Stimulated activated CD4-positive, alpha-beta T cell treated with anti-CD3 and anti-CD28 coated beads, Interleukin-15, amount 100 ng/mL, for 24 hours (primary cell): ENCODE data around the gene NRL.

Experiments used
- DNase-seq: peaks from one replicate; pipeline ENCODE4 v3.0.0-alpha.2; 2020

Gene NRL

DNA sequence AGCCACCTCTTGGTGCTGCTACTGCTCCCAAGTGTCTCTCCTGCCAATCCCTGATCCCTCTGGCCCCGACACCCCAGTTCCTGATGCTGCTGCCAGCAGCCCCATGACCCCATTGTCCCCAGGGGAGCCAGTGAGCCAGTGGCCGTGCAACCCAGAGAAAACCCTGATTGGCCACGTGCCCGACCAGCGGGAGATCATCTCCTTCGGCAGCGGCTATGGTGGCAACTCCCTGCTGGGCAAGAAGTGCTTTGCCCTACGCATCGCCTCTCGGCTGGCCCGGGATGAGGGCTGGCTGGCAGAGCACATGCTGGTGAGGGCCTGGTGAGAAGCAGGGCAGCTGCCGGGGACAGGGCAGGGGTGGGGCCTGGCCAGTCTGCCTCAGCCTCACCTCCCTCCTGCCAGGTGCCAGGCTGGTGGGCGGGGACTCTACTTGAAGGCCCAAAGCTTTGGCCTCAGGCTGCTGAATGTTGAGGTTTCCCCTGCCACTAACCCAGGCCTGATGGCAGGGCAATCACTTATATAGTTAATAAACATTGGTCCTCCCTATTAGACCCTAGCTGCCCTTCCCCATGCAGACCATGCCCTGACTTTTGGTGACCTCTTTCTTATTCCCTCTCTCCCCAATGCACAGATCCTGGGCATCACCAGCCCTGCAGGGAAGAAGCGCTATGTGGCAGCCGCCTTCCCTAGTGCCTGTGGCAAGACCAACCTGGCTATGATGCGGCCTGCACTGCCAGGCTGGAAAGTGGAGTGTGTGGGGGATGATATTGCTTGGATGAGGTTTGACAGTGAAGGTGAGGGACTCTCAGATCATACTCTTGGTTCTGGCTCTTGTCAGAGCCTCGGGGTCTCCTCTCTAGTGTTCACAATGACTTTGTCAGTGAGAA is 15.6 kb downstream of the NRL start:
- no peak for DNase-seq

DNA sequence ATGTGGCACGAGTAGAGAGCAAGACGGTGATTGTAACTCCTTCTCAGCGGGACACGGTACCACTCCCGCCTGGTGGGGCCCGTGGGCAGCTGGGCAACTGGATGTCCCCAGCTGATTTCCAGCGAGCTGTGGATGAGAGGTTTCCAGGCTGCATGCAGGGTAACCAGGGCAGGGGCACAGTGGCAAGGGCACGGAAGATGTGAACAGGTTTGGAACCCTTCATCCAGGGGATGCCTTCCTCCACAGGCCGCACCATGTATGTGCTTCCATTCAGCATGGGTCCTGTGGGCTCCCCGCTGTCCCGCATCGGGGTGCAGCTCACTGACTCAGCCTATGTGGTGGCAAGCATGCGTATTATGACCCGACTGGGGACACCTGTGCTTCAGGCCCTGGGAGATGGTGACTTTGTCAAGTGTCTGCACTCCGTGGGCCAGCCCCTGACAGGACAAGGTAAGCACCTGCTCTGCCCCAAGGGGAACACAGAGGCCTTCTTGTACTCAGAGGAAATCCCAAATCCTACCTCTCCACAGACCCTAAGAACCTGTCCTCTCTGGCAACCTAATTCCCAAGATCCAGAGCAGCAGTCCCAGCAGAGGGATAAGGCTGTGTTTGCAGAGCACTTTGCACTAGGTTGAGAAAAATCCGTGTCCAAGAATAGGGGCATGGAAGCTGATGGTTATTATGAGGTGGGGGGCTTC is 16.4 kb downstream of the NRL start:
- DNase-seq: no peak

DNA sequence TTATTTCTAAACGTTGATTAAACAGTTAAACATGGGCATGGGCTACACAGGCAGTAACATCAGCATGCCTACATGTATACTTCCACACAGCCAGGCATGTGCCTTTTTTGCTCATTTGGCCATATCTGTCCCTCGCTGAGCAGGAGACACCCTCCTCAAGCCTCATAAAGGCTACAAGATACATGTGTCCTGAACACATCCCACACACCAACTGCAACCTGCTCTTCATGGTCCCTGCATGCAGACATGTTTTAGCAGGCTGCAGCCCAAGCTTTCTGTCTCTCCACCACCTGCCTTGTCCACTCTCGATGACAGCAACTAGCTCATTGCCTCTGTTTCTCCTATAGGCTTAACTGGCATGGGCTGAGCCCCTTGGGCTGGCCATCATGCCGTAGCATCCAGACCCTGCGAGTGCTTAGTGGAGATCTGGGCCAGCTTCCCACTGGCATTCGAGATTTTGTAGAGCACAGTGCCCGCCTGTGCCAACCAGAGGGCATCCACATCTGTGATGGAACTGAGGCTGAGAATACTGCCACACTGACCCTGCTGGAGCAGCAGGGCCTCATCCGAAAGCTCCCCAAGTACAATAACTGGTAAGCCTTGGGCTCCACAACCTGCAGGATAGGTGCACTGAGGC is 18.1 kb downstream of the NRL start:
- DNase-seq: no peak

DNA sequence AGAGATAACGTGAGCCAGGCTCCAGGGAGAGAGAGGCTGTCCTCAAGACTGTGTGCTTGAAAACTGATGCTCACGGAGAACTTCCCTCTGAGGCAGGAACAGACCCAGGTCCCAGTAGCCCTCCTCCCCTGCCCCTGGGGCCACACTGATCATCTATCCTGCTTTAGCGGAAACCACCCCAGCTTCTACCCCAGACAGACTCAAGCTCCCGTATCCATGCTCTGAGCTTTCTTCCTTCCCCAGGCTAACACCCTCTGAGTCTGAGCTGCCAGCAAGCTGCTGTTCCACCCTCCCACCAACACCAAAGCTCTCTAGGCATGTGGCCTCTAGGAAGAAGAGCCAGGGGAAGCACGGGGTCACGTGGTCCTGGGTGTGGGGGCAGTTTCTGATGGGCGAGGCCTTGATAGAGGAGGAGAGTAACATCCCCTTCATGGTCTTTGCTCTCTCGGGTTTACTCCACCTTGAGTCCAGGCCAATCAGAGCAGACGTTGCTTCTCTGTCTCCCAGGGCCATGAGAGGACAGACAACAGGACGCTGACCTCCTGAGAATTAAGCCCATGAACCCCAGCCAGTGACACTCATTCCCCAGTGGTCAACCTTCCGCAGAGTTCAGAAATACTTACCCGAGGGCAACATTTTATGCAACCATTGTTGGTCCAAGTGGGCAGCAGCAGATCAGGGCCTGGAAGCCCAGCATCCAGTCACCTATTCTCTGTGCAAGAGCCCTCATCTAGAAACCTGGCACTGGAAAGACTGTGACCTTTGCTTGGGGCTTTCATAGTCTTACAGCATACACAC is 19.3 kb downstream of the NRL start:
- peak; percentile 81 for DNase-seq

DNA sequence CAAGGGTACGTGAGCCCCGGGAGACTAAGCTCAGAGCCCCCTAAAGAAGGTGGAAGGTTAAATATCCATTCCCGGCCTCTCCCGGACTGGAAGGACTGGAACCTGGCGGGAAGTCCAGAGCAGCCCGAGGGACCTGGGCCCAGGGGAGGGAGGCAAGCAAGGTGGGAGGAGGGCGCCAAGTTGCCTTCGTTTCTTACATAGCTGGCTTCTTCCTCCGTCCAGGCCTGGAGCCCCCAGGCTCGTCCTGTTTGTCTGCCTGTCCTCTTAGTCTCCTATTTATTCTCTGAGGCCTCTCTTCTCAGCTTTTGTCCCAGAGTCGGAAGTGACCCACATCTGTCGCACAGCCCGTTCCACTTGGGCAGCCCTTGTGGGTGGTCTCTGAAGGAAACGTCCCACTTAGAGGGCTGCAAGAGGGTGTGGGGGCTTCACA is 19.9 kb downstream of the NRL start:
- DNase-seq: peak; percentile 14

DNA sequence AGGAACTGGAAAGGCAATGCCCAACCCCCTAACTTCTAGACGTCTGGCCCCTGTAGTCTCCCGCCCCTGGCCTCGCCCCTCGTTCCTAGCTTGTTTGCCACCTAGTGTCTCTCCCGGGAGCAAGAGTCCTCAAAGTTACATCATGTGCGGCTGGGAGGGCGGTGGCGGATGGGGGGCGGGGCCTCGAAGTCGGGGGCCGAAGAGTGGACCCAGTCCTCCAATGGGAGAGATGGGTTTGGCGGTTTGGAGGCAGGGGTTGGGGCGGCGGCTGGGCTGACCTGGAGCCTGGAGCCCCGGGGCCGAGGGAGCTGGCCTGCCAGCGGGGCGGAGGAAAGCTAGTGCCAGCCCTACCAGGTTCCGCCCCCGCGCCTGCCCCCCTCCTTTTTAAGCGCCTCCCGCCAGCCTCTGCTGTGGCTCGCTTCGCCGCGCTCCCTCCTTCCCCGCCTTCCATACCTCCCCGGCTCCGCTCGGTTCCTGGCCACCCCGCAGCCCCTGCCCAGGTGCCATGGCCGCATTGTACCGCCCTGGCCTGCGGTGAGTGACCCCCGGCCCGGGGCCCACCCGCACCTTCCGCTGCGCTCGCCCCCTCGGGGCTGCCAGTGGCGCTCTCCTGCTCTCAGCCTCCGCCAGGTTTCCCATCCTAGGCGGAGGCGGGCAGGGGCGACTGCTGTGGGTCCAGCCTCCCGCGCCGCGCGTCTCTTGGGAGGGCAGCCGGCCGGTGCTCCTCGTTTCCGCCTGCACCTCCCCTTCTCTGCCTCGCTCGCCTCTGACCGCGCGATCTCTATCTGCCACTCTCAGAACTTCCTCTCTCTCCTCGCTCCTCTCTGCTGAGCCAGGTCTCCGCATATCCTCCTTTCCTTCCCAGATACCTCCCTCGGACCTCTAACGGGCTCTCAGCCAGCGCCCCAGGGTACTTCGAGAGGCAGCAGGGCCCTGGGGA is 20.6 kb downstream of the NRL start, which contains the start of gene PCK2:
Gene PCK2 (plus strand): TSS at position 411 of the 940 bp plus-strand sequence. CDS start 95 bp downstream, at position 506.
- DNase-seq: peak; percentile 96

DNA sequence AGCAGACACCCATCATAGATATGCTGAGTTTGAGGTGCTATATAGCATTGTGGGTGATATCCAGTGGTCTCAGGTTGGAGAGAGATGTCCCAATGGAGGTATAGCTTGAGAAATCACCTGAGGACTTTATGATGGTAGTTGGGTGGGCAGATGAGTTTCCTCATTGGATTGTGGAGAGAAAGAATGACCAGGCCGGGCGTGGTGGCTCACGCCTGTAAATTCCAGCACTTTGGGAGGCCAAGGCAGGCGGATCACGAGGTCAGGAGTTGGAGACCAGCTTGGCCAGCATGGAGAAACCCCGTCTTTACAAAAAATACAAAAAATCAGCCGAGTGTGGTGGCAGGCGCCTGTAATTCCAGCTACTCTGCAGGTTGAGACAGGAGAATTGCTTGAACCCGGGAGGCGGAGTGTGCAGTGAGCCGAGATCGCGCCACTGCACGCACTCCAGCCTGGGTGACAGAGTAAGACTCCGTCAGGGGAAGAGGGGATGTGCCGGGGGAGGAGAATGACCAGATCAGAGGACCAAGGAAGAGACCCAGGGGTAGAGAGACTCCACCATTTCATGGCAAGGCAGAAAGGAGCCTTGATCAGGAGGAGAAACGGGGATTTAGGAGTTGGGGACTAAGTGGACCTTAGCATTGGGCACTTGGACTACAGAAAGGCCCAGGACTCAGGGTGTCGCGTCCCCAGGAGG is 21.4 kb downstream of the NRL start:
- no peak for DNase-seq

DNA sequence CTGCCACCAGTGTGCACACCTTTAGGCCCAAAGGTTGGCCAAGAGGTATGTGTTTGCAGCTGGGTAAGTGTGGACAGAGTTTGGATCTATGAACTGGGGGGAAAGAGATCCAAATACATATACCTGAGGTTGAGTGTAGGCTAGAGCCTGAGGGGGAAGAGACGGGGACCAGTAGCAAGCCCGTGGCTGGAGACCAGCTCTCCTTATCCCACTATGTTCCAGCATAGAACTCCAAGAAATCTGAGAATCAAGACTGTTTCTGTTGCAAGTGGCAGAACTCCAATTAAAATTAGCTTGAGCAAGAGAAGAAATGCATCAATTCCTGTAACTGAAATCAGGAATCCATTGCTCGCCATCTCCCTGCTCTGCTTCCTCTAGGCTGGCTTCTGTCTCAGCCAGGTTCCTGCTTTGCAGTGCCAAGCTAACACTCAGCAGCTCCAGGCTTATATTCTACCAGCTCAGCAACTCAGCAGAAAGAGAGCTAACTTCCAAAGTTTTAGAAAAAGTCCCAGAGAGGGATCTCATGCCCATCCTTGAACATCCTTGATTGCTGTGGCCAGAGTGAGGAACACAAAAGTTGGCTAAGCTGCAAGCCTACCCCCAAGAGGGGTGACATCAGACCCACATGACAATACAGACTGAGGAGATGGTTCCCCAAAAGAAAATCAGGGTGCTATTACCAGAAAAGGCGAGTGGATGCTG is 22.1 kb downstream of the NRL start:
- no peak for DNase-seq

DNA sequence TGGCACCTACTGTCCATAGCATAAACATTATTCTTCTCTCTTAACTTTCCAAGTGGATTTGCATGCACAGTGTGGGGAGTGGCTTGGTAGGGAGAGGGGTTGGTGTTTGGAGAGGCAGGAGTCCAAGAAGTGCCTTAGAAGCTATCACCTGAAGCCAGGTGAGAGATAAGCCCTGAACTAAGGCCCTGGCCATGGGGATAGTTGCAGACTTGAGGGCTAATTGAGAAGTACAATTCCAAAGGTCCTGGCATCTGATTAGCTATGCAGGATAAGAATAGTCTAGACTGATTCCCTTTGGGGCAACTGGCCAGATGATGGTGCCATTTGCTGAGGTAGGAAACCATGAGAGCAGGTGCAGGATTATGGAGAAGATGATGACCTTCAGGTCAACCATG is 22.6 kb downstream of the NRL start:
- no peak for DNase-seq

DNA sequence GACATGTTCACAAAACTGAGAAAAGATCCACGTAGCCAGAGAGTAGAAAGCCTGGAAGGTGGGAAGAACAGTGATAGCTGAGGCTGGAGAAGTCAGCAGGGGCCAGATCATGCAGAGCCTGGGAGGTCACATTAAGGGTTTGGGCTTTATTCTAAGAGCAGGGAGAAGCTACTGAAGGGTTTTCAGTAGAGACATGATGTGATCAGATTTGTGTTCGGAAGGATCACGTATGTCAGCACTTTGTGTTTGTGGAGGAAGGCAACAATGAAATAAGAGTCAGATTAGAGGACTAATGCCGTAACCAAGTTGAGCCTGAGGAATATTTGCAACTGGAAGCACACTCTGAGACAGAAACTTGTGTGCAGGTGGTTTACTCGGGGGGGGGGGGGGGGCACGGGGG is 24.9 kb downstream of the NRL start:
- no peak for DNase-seq

DNA sequence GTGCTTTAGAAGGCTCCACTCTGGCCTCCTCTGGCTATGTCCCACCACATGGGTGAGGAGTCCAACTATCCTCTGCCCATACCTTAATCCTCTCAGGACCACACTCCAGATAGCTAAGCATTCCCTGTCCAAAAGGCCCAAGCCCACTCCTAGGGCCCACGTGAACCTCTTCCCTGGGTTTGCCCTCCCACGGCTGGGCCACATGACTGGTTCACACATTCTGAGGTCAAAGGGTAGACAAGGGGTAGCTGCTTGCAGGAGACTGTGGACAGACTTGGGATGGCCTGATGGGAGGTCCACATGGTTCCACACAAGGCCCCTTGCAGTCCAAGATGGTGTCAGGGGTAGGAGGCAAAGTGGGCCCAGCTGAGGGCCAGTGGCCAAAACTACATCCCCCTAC is 26.7 kb downstream of the NRL start:
- no peak for DNase-seq

DNA sequence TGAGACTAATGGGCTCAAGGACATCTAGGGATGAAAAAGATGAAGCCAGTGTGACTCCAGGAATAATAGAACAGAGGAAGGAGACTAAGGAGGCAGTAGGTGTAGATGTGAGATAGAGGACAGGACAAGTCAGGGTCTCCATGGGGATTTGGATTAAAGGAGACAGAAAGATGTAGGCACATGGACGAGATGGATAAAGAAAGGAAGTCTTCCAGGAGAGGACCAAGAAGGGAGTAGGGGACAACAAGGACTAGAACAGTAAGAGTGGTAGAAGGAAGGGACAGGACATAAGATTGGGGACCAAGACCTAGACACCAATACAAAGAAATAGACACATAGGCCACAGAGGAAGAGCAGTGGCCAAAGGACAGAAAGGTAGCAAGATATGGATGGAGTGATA is 27.7 kb downstream of the NRL start:
- DNase-seq: no peak

DNA sequence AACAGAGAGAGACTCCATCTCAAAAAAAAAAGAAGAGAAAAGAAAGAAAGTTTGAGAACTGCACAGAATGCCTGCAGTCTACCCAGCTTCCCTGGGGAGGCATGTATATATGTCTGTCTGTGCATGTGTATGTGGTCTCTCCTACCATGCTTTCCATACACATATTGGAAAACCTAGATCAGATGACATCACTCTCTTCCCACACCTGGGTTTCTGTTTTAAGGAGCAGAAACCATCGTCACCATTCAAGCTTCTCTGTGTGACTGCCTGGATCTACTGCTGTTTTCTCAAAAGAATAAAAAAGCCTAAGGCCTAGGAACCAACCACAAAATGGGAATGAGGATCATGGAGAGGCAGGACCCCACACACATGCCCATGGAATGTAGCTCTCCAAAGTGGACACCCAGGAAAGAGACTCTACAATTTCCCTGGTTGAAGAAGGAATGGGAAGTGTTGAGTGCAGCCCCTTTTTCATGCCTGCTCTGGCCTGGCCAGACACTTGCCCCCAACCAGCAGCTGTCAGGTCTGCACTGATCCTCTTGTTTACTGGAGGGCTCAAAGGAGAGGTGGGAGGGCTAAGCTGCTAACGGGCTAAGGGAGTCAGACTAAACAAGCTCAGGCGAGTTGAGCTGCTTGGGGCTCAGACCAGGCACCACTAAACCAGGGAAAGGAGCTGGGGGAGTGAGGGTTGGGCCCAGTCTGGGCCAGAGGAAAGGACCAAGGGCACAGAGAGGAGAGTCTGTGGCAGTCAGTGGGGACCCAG is 28.4 kb downstream of the NRL start:
- DNase-seq: no peak

DNA sequence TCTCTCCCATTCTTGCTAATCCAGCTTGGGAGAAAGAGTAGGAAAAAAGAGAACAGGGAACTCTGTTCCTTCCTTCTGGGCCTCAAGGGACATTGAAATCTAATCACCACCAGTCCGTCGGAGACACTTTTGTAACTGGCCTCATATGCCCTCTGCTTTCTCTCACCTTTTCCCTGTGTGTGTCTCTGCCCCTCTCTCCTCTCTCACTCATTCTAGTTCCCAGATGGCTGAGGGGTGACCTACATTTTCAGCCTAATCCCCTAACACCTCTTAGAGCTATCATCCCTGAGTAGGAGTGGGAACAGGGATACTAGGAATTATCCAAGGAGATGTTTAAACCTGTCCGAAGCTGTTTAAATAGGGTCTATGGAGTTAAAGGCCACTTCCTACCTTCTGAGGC is 29.5 kb downstream of the NRL start:
- no peak for DNase-seq

DNA sequence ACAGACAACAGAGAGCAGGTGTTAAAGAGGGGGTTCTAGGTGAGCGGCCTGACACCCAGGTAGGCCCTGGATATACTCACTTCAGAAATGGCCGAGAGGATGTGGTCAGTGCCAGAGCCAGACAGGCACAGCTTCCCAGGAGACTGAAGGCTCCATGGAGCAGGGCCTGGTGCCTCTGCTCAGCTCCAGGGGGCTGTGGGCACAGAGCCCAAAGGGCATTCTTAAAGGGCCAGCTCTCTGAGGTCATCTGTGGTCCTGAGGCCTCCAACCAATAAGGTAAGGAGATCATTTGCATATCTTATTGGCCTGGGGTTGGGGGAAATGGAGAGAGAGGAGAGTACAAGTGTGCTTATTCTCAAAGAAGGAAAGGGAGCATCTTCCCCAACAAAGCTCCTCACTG is 30.3 kb downstream of the NRL start:
- no peak for DNase-seq

DNA sequence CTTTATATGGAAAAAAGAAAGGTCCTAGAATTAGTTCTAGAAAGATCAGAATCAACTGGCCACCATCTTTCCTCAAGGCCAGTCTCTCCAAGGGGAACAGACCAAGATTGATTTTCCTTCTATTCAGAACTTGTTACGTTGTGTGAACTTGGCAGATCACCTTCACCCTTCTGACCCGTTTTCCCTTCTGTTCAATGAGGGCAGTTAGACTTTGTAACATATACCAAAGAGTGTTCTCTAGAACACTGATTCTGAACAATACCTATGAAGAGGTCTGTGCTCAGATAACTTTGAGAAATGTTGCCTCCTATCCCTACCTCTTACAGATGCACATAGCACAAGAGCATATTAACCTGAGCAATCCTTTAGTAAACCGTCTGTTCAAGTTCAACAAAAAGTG is 31.3 kb downstream of the NRL start:
- DNase-seq: no peak

DNA sequence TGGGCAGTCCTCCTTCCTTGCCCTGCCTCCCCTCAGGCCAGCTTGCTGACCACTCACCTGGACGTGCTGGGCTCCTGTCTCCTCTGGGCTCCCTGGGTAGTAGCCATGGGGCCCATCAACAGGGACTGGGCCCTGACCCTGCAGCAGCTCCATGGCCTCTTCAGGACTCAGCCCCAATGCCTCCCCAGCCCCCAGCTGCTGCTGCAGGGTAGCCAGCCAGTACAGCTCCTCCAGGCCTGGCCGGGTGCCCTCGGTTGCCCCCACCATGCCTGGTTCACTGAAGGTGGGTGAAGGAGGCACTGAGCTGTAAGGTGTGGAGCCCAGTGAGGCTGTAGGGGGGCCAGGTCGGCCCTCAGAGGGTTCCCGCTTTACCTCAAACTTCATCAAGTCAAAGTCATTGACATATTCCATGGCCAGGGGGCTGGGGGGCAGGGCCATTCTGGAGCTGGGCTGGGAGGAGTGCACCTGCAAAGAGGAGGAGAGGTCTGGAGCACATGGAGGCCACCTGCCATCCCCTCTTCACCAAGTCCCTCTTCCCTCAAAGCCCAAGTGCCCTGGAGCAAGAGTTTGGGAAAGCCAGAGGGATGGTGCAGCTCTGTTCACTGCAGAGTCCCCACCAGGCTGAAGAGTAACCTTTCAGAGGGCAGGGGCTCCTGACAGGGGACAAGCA is 32.2 kb downstream of the NRL start:
- no peak for DNase-seq

DNA sequence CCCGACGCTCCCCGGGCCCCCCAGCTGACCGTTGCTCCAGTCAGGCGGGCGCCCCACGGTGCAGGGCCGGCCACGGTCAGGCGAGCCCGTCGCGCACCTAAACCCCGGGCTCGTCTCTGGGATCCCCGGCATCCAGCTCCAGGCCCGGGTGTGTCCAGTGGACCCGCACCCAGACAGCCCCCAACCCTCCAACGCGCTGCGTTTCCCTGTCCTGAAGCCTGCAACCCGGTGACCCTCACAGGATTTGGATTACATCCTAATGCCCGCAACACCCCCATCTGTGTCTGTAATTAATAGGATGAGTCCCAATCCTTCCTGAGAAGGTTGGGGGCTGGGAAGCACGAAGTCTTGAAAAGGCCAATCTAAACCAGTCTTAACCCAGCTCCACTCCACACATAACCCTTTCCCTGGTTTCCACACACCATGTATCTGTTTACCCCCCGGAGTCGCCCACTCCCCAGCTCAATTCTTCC is 33.0 kb downstream of the NRL start:
- no peak for DNase-seq
